Measurements from ENCODE around the gene KIAA2012. TPM values are rescaled to one million over a fixed set of nuclear protein-coding genes. Genes with fewer than 3 reads are reported as not detected.
A peak's percentile ranks its signal among the peaks of the same experiment; 100 is the strongest.

Gene KIAA2012
- total RNA-seq, 1 donor: not detected

- TF ChIP-seq CTCF (IDR thresholded peaks at IDR 0.05; ENCODE audit: extremely low read depth, low read depth, low read length): no peak
- Histone ChIP-seq H3K9me3 (ENCODE audit: low read depth, low read length) (no peaks in the 10 kb centered on the region), H3K27me3 (ENCODE audit: insufficient read depth, low read length) (no peaks in the 10 kb centered on the region), H3K27ac (ENCODE audit: low read depth, low read length) (no peak overlapping the region), H3K36me3 (ENCODE audit: insufficient read depth, low read length) (no peaks in the 10 kb centered on the region), H3K4me2 (ENCODE audit: insufficient read depth, low read length) (no peak overlapping the region), H3K4me1 (ENCODE audit: insufficient read depth, low read length) (no peaks in the 10 kb centered on the region), H4K20me1 (ENCODE audit: insufficient read depth, low read length) (no peaks in the 10 kb centered on the region), H2AFZ (ENCODE audit: low read length) (no peak overlapping the region), H3K79me2 (ENCODE audit: insufficient read depth, low read length) (no peaks in the 10 kb centered on the region), H3K4me3 (ENCODE audit: insufficient read depth, low read length) (no peak overlapping the region)
- no peak for DNase-seq (ENCODE audit: insufficient read length, low spot score, missing footprints)
These were observed 27.1 kb downstream of the KIAA2012 start for GRCh38 chr2:202100176-202100575.

GRCh38 chr2:202101026-202101579, 28.0 kb downstream of the KIAA2012 start:
- DNase-seq (ENCODE audit: insufficient read length, low spot score, missing footprints): no peak
- TF ChIP-seq CTCF (IDR thresholded peaks at IDR 0.05; ENCODE audit: extremely low read depth, low read depth, low read length): no peak
- Histone ChIP-seq H3K4me2 (ENCODE audit: insufficient read depth, low read length) (no peak overlapping the region), H3K9me3 (ENCODE audit: low read depth, low read length) (no peaks in the 10 kb centered on the region), H3K36me3 (ENCODE audit: insufficient read depth, low read length) (no peaks in the 10 kb centered on the region), H3K79me2 (ENCODE audit: insufficient read depth, low read length) (no peaks in the 10 kb centered on the region), H2AFZ (ENCODE audit: low read length) (no peak overlapping the region), H4K20me1 (ENCODE audit: insufficient read depth, low read length) (no peaks in the 10 kb centered on the region), H3K4me3 (ENCODE audit: insufficient read depth, low read length) (no peak overlapping the region), H3K27me3 (ENCODE audit: insufficient read depth, low read length) (no peaks in the 10 kb centered on the region), H3K27ac (ENCODE audit: low read depth, low read length) (no peak overlapping the region), H3K4me1 (ENCODE audit: insufficient read depth, low read length) (no peaks in the 10 kb centered on the region)

- no peak for DNase-seq (ENCODE audit: insufficient read length, low spot score, missing footprints)
- TF ChIP-seq CTCF (IDR thresholded peaks at IDR 0.05; ENCODE audit: extremely low read depth, low read depth, low read length): no peak
- no peaks in the 10 kb centered on the region for H3K79me2 ChIP-seq (ENCODE audit: insufficient read depth, low read length)
- H3K27me3 ChIP-seq (ENCODE audit: insufficient read depth, low read length): no peaks in the 10 kb centered on the region
- no peak overlapping the region for H2AFZ ChIP-seq (ENCODE audit: low read length)
- no peak overlapping the region for H3K4me2 ChIP-seq (ENCODE audit: insufficient read depth, low read length)
- H3K27ac ChIP-seq (ENCODE audit: low read depth, low read length): no peak overlapping the region
- no peaks in the 10 kb centered on the region for H3K4me1 ChIP-seq (ENCODE audit: insufficient read depth, low read length)
- no peaks in the 10 kb centered on the region for H3K9me3 ChIP-seq (ENCODE audit: low read depth, low read length)
- H3K36me3 ChIP-seq (ENCODE audit: insufficient read depth, low read length): no peaks in the 10 kb centered on the region
- H3K4me3 ChIP-seq (ENCODE audit: insufficient read depth, low read length): no peak overlapping the region
- H4K20me1 ChIP-seq (ENCODE audit: insufficient read depth, low read length): no peaks in the 10 kb centered on the region
These were observed 29.5 kb downstream of the KIAA2012 start for GRCh38 chr2:202102425-202103000.

- DNase-seq (ENCODE audit: insufficient read length, low spot score, missing footprints): peak; percentile 80
- Histone ChIP-seq H2AFZ (ENCODE audit: low read length) (no peak overlapping the region), H3K4me3 (ENCODE audit: insufficient read depth, low read length) (no peak overlapping the region), H3K36me3 (ENCODE audit: insufficient read depth, low read length) (no peaks in the 10 kb centered on the region), H3K27ac (ENCODE audit: low read depth, low read length) (no peak overlapping the region), H3K27me3 (ENCODE audit: insufficient read depth, low read length) (no peaks in the 10 kb centered on the region), H3K4me2 (ENCODE audit: insufficient read depth, low read length) (no peak overlapping the region), H4K20me1 (ENCODE audit: insufficient read depth, low read length) (no peaks in the 10 kb centered on the region), H3K4me1 (ENCODE audit: insufficient read depth, low read length) (peaks cover 3% of the 10 kb centered on the region), H3K9me3 (ENCODE audit: low read depth, low read length) (no peaks in the 10 kb centered on the region), H3K79me2 (ENCODE audit: insufficient read depth, low read length) (no peaks in the 10 kb centered on the region)
- peak; percentile 92 for TF ChIP-seq CTCF (IDR thresholded peaks at IDR 0.05; ENCODE audit: extremely low read depth, low read depth, low read length)
These were observed 31.3 kb downstream of the KIAA2012 start for GRCh38 chr2:202104286-202104870.
